ENCODE data around the gene SLC35B1.

Gene SLC35B1

DNA sequence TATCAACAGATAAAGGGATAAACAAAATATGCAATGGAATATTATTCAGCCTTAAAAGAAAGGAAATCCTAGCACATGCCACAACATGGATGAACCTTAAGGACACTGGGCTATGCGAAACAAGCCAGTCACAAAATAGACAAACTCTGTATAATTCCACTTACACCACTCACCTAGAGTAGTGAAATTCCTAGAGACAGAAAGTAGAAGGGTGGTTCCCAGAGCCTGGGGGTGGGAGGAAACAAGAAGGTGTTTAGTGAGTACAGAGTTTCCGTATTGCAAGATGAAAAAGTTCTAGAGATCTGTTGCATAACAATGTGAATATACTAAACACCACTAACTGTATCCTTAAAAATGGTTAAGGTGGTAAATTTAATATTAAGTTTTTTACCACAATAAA lies 39.9 kb downstream of the SLC35B1 start:
- Histone ChIP-seq H3K4me3 (ENCODE audit: severe bottlenecking) (no peak overlapping the region), H3K27ac (ENCODE audit: poor library complexity, severe bottlenecking) (no peak overlapping the region), H3K27me3 (ENCODE audit: insufficient read depth, poor library complexity, severe bottlenecking) (no peaks in the 10 kb centered on the region), H3K36me3 (ENCODE audit: low read depth) (peaks cover 24% of the 10 kb centered on the region), H3K9me3 (ENCODE audit: severe bottlenecking) (no peaks in the 10 kb centered on the region), H3K4me1 (ENCODE audit: insufficient read depth, poor library complexity, severe bottlenecking) (no peaks in the 10 kb centered on the region)
- DNase-seq (ENCODE audit: low spot score): no peak
- no peak for TF ChIP-seq CTCF (IDR thresholded peaks at IDR 0.05; ENCODE audit: poor library complexity, severe bottlenecking)
- no peak for ATAC-seq (ENCODE audit: low read depth)

DNA sequence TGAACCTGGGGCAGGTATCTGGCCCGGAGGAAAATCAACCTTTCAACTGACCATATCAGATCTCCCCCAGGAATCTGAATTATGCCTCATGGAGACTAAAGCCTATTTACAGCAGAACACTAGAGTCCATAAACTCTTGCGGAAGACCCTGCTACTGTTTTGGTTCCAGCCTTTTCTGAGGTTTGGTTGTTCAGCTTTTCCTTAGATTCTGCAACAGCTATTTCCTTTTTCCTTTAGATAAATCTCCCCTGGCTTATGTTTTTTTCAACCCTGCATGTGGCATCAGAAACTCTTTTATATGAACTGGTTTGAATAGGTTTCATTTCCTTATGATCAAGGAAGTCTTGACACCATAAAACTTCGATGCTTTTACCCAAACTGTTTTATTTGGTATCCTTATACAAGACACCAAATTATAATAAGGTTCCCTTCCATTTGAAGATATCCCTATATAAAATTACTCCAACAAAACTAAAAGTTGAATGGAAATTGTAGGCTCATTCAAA lies 43.0 kb downstream of the SLC35B1 start:
- H3K27ac ChIP-seq (ENCODE audit: poor library complexity, severe bottlenecking): no peak overlapping the region
- no peak overlapping the region for H3K4me3 ChIP-seq (ENCODE audit: severe bottlenecking)
- TF ChIP-seq CTCF (IDR thresholded peaks at IDR 0.05; ENCODE audit: poor library complexity, severe bottlenecking): no peak
- peaks cover 29% of the 10 kb centered on the region for H3K36me3 ChIP-seq (ENCODE audit: low read depth)
- no peaks in the 10 kb centered on the region for H3K27me3 ChIP-seq (ENCODE audit: insufficient read depth, poor library complexity, severe bottlenecking)
- DNase-seq (ENCODE audit: low spot score) (no peak), ATAC-seq (ENCODE audit: low read depth) (no peak)
- H3K9me3 ChIP-seq (ENCODE audit: severe bottlenecking): no peaks in the 10 kb centered on the region
- H3K4me1 ChIP-seq (ENCODE audit: insufficient read depth, poor library complexity, severe bottlenecking): no peaks in the 10 kb centered on the region

GRCh38 chr17:49659661-49660382 lies 47.9 kb downstream of the SLC35B1 start:
- Histone ChIP-seq H3K9me3 (ENCODE audit: severe bottlenecking) (no peaks in the 10 kb centered on the region), H3K27ac (ENCODE audit: poor library complexity, severe bottlenecking) (no peak overlapping the region), H3K36me3 (ENCODE audit: low read depth) (peaks cover 18% of the 10 kb centered on the region), H3K4me1 (ENCODE audit: insufficient read depth, poor library complexity, severe bottlenecking) (no peaks in the 10 kb centered on the region), H3K4me3 (ENCODE audit: severe bottlenecking) (no peak overlapping the region), H3K27me3 (ENCODE audit: insufficient read depth, poor library complexity, severe bottlenecking) (no peaks in the 10 kb centered on the region)
- TF ChIP-seq CTCF (IDR thresholded peaks at IDR 0.05; ENCODE audit: poor library complexity, severe bottlenecking): no peak
- ATAC-seq (ENCODE audit: low read depth) (no peak), DNase-seq (ENCODE audit: low spot score) (no peak)

DNA sequence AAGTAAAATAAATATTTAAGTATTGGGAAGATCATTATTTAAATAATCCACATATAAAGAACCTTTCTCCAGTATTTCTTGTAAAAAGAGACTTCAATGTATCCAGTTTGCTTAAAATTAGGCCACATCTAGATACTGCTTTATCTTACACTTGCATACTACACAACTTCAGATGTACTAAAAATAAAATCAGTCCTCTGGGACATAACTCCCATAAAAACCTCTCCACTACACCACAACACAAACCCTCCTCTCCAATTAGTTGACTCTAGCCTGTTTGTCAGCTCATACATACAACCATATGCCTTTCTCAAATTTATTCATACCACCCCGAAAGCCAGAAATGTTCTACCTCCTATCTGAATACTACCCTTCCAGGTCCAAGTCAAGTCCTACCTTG lies 51.5 kb downstream of the SLC35B1 start:
- ATAC-seq (ENCODE audit: low read depth) (no peak), DNase-seq (ENCODE audit: low spot score) (no peak)
- Histone ChIP-seq H3K9me3 (ENCODE audit: severe bottlenecking) (no peaks in the 10 kb centered on the region), H3K27me3 (ENCODE audit: insufficient read depth, poor library complexity, severe bottlenecking) (no peaks in the 10 kb centered on the region), H3K36me3 (ENCODE audit: low read depth) (peaks cover 9% of the 10 kb centered on the region), H3K4me1 (ENCODE audit: insufficient read depth, poor library complexity, severe bottlenecking) (no peaks in the 10 kb centered on the region), H3K4me3 (ENCODE audit: severe bottlenecking) (no peak overlapping the region), H3K27ac (ENCODE audit: poor library complexity, severe bottlenecking) (no peak overlapping the region)
- TF ChIP-seq CTCF (IDR thresholded peaks at IDR 0.05; ENCODE audit: poor library complexity, severe bottlenecking): no peak

Data from RWPE2 (cell line).